MCF 10A (cell line): ENCODE results near the gene TMEM231. TPM values are rescaled to one million over a fixed set of nuclear protein-coding genes. Genes with fewer than 3 reads are reported as not detected.
"Not testable (repeated sequence)": the region's sequence is repeated elsewhere in the genome, so short reads cannot be mapped to it uniquely, and the experiment has no call there.

Experiments used
- BruUV-seq: library from RNA; stranded (reverse); fragments of 400-500 nt; replicated peaks from 2 replicates; lab custom pipeline; 2021; lab: Mats Ljungman, UMichigan
- CTCF ChIA-PET: fragments of 300-600 bp; sonication (Branson Sonifier 250); formaldehyde crosslinking; extraction: SDS; loops from one replicate; lab custom pipeline; 2021; ENCODE audit warnings: antibody characterized with exemption, inconsistent platforms; lab: Yijun Ruan, JAX
- POLR2A ChIA-PET: fragments of 300-600, 350-650 bp; sonication (Branson Sonifier 250); formaldehyde crosslinking; extraction: SDS; loops from one replicate; lab custom pipeline; 2020; ENCODE audit warnings: antibody characterized with exemption, inconsistent platforms; lab: Yijun Ruan, JAX
- DNase-seq: peaks from one replicate; pipeline ENCODE4 v3.0.0-alpha.2; 2018; ENCODE audit not compliant: unreplicated experiment
- H3K27ac Mint-ChIP-seq: one replicate; pipeline ENCODE4 v1.8.0; 2022; ENCODE audit warnings: mild to moderate bottlenecking, low read depth, mixed read lengths; ENCODE audit not compliant: unreplicated experiment
- H3K27me3 Mint-ChIP-seq: one replicate; pipeline ENCODE4 v1.8.0; 2022; ENCODE audit warnings: mixed read lengths; ENCODE audit not compliant: insufficient read depth, unreplicated experiment
- H3K36me3 Mint-ChIP-seq: one replicate; pipeline ENCODE4 v1.8.0; 2022; ENCODE audit warnings: mild to moderate bottlenecking, moderate library complexity, mixed read lengths; ENCODE audit not compliant: insufficient read depth, unreplicated experiment
- H3K4me1 Mint-ChIP-seq: one replicate; pipeline ENCODE4 v1.8.0; 2022; ENCODE audit warnings: mixed read lengths; ENCODE audit not compliant: insufficient read depth, unreplicated experiment
- H3K4me3 Mint-ChIP-seq: one replicate; pipeline ENCODE4 v1.8.0; 2022; ENCODE audit warnings: mild to moderate bottlenecking, moderate library complexity, mixed read lengths; ENCODE audit not compliant: unreplicated experiment
- H3K9me3 Mint-ChIP-seq: one replicate; pipeline ENCODE4 v1.8.0; 2022; ENCODE audit warnings: mixed read lengths; ENCODE audit not compliant: unreplicated experiment
- CTCF ChIP-seq: fragments of 200-600 bp; IDR thresholded peaks from one replicate; pipeline ENCODE4 v1.8.0; 2022; ENCODE audit warnings: antibody characterized with exemption, mild to moderate bottlenecking; ENCODE audit not compliant: unreplicated experiment
- intact Hi-C: fragments of 100-400 bp; cut with micrococcal nuclease; formaldehyde crosslinking; loops from 2 replicates; pipeline ENCODE4 v1.14.1; 2022
- total RNA-seq: library from RNA; stranded (reverse); gene quantifications from 2 replicates; pipeline ENCODE4 v1.2.3, GENCODE V29; 2022

Gene TMEM231
- total RNA-seq, 1 experiment from 2014 or later: 21.1 TPM

- ChIA-PET CTCF (interaction anchor here (0.7 to 1.1 kb wide), 4 partner anchors 13 to 81 kb away, joined by 3 read pairs; partner anchors contain the start of gene TMEM170A), POLR2A (interaction anchor here (0.6 to 1.0 kb wide), 2 partner anchors 9 to 14 kb away, joined by 3 read pairs; no protein-coding TSS in a partner anchor)
- BruUV-seq: no TSS peak
- peaks cover 31% of the 10 kb centered on the region for H3K36me3 Mint-ChIP-seq
- H3K4me1 Mint-ChIP-seq: no peaks in the 10 kb centered on the region
- no peak overlapping the region for H3K27ac Mint-ChIP-seq
- DNase-seq: no peak
- H3K4me3 Mint-ChIP-seq: no peak overlapping the region
- intact Hi-C loops: no loop called here
- H3K27me3 Mint-ChIP-seq: no peaks in the 10 kb centered on the region
- no peak for TF ChIP-seq CTCF
- no peaks in the 10 kb centered on the region for H3K9me3 Mint-ChIP-seq
Observed at GRCh38 chr16:75546293-75546692, 9.8 kb downstream of the TMEM231 start.

GRCh38 chr16:75545879-75546278 is 10.2 kb downstream of the TMEM231 start:
- DNase-seq, POLR2A ChIA-PET, H3K4me3 Mint-ChIP-seq, H3K4me1 Mint-ChIP-seq, intact Hi-C loops, BruUV-seq, H3K27ac Mint-ChIP-seq, H3K27me3 Mint-ChIP-seq, H3K9me3 Mint-ChIP-seq: not testable (repeated sequence)
- peaks cover 35% of the 10 kb centered on the region for H3K36me3 Mint-ChIP-seq
- CTCF ChIA-PET: interaction anchor here (1.0 to 1.1 kb wide), 2 partner anchors 13 to 81 kb away, joined by 3 read pairs; partner anchors contain the start of gene TMEM170A

GRCh38 chr16:75542462-75542861 is 13.6 kb downstream of the TMEM231 start:
- H3K36me3 Mint-ChIP-seq: peaks cover 36% of the 10 kb centered on the region
- intact Hi-C loops, H3K9me3 Mint-ChIP-seq, H3K27ac Mint-ChIP-seq, BruUV-seq, H3K4me3 Mint-ChIP-seq, H3K4me1 Mint-ChIP-seq, H3K27me3 Mint-ChIP-seq, POLR2A ChIA-PET, DNase-seq: not testable (repeated sequence)
- CTCF ChIA-PET: interaction anchor here (0.7 to 1.4 kb wide), 3 partner anchors 11 to 1597 kb away, joined by 3 to 5 read pairs (median 4); no protein-coding TSS in a partner anchor

- ChIA-PET CTCF (interaction anchor here (0.6 to 1.4 kb wide), 3 partner anchors 9 to 125 kb away, joined by 3 to 9 read pairs (median 3); no protein-coding TSS in a partner anchor), POLR2A (interaction anchor here (0.7 to 1.4 kb wide), 2 partner anchors 13 to 15 kb away, joined by 3 to 5 read pairs; partner anchors contain the start of gene TMEM231)
- intact Hi-C loops: no loop called here
- DNase-seq: no peak
- BruUV-seq: no TSS peak
- TF ChIP-seq CTCF: no peak
- Mint-ChIP-seq H3K4me1 (no peaks in the 10 kb centered on the region), H3K27ac (no peak overlapping the region), H3K9me3 (no peaks in the 10 kb centered on the region), H3K36me3 (peaks cover 31% of the 10 kb centered on the region), H3K27me3 (no peaks in the 10 kb centered on the region), H3K4me3 (no peak overlapping the region)
Observed at GRCh38 chr16:75541236-75541635, 14.8 kb downstream of the TMEM231 start.

- CTCF ChIA-PET, POLR2A ChIA-PET, H3K27me3 Mint-ChIP-seq, H3K9me3 Mint-ChIP-seq, BruUV-seq, intact Hi-C loops, DNase-seq, H3K4me1 Mint-ChIP-seq, H3K4me3 Mint-ChIP-seq, H3K27ac Mint-ChIP-seq: not testable (repeated sequence)
- peaks cover 14% of the 10 kb centered on the region for H3K36me3 Mint-ChIP-seq
Observed at GRCh38 chr16:75538882-75539565, 17.0 kb downstream of the TMEM231 start.
